ENCODE results near the gene ZNF783. TPM values are rescaled to one million over a fixed set of nuclear protein-coding genes. Genes with fewer than 3 reads are reported as not detected.

ZNF783 gene
- total and polyA plus RNA-seq, 9 donors, result 5.5 to 27.6 (median 17.0) TPM

DNA sequence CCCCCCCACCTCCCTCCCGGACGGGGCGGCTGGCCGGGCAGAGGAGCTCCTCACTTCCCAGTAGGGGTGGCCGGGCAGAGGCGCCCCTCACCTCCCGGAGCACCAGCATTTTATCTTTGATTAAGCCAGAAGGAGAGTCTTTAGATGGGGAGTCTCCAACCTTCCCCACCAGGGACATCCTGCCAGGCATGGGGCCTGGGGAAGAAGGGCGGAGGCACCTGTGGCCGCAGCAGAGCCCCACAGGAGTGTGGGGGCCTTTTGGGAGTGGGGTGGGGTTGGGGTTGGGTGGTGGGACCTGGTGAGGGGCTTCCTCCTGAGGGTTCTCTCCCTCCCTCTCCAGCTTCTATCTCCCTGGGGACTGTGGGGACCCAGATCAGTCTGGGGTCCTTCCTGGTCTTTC is 18.2 kb downstream of the ZNF783 start:
- Histone ChIP-seq H3K36me3 (no peaks in the 10 kb centered on the region), H3K4me3 (no peak overlapping the region), H3K27ac (no peak overlapping the region), H3K4me1 (ENCODE audit: insufficient read depth) (no peaks in the 10 kb centered on the region), H3K9me3 (no peaks in the 10 kb centered on the region), H3K27me3 (no peaks in the 10 kb centered on the region)
- TF ChIP-seq EP300 (IDR thresholded peaks at IDR 0.05) (no peak), POLR2A (IDR thresholded peaks at IDR 0.05) (no peak)
- TF ChIP-seq, protein P1, sequence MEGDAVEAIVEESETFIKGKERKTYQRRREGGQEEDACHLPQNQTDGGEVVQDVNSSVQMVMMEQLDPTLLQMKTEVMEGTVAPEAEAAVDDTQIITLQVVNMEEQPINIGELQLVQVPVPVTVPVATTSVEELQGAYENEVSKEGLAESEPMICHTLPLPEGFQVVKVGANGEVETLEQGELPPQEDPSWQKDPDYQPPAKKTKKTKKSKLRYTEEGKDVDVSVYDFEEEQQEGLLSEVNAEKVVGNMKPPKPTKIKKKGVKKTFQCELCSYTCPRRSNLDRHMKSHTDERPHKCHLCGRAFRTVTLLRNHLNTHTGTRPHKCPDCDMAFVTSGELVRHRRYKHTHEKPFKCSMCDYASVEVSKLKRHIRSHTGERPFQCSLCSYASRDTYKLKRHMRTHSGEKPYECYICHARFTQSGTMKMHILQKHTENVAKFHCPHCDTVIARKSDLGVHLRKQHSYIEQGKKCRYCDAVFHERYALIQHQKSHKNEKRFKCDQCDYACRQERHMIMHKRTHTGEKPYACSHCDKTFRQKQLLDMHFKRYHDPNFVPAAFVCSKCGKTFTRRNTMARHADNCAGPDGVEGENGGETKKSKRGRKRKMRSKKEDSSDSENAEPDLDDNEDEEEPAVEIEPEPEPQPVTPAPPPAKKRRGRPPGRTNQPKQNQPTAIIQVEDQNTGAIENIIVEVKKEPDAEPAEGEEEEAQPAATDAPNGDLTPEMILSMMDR (IDR thresholded peaks at IDR 0.05), result no peak
- no peak for DNase-seq
- 90 to 100% (median 95%) methylated on average over 1 to 8 of the region's 9 CpGs for WGBS, 3 donors
- intact Hi-C loops (cut with DNase I), result no loop called here

DNA sequence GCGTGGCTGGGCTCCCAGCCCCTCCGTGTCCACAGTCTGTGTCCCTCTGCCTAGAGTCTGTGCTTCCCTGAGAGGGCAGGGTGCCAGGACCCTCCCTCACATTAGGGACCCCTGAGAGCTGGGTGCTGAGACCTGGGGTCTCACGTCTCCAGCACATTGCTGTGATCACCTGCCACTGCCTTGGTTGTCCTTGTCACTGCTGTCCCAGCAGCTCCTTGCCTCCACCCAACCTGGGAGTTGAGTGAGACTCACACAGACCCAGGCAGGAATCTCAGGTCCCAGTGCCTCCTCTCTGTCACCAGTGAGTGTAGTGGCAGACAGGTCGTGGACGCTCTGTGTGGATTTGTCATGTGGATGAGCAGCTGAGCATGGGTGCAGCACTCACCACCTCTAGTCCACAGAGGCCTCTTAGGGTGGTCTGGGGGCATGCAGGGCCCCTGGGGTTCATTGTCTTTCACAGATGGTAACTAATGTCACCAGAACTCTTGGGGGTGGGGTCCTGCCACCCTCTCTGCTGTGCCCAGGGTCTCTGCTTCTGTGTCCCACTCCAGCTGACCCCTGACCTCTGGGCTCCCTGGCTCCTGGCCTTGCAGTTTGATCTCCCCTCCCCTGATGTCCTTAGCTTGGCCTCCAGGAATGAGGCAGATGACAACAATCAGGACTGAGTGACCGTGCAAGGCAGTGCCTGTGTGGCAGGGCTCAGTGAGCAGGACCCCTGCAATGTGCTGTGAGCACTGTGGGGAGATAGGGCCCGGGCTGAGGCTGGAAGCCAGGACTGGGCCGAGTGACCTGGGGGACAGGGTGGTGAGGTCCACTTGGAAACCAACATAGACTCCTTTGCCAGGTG is 18.9 kb downstream of the ZNF783 start:
- Histone ChIP-seq H3K4me3 (no peak overlapping the region), H3K27ac (no peak overlapping the region), H3K9me3 (no peaks in the 10 kb centered on the region), H3K36me3 (no peaks in the 10 kb centered on the region), H3K27me3 (no peaks in the 10 kb centered on the region), H3K4me1 (ENCODE audit: insufficient read depth) (peaks cover 2% of the 10 kb centered on the region)
- intact Hi-C loops (cut with DNase I), result no loop called here
- no peak for DNase-seq
- 87 to 94% (median 92%) methylated on average over 8 of the region's 8 CpGs for WGBS, 3 donors
- TF ChIP-seq, protein P1 (IDR thresholded peaks at IDR 0.05), result no peak
- no peak for TF ChIP-seq EP300 (IDR thresholded peaks at IDR 0.05)
- no peak for TF ChIP-seq POLR2A (IDR thresholded peaks at IDR 0.05)

DNA sequence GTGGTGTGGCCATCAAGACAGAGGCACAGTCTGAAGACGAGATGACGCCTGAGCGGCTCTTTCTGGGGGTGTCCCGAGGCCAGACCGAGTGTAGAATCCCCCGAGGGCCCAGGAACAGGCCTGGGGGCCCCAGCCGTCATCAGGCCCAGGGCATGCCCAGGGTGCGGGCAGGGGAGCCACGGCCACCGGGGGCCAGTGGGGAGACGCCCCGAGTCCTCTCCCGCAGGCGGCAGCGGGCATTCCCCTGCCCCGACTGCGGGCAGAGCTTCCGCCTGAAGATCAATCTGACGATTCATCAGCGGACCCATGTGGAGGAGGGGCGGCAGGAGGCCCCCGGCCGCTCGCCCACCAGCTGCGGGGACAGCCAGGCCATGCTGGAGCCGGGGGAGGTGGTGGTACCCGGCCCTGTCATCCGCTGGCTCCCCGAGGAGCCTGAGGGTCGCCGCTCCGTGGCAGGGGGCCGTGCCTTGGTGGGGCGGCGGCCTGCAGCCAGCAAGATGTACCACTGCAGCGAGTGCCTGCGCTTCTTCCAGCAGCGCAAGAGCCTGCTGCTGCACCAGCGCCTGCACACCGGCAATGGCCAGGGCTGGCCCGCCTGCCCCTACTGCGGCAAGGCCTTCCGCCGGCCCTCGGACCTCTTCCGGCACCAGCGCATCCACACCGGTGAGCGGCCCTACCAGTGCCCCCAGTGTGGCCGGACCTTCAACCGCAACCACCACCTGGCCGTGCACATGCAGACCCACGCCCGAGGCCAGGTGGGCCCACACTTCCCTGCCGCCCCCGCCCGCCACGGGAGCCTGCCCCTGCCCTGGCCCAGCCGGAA is 19.7 kb downstream of the ZNF783 start:
- TF ChIP-seq, protein P1 (IDR thresholded peaks at IDR 0.05), result no peak
- TF ChIP-seq POLR2A (IDR thresholded peaks at IDR 0.05), result no peak
- no peak for TF ChIP-seq EP300 (IDR thresholded peaks at IDR 0.05)
- no peak overlapping the region for H3K4me3 ChIP-seq
- H3K9me3 ChIP-seq, result no peaks in the 10 kb centered on the region
- no peaks in the 10 kb centered on the region for H3K36me3 ChIP-seq
- no peaks in the 10 kb centered on the region for H3K27me3 ChIP-seq
- intact Hi-C loops (cut with DNase I), result no loop called here
- no peak for DNase-seq
- peaks cover 2% of the 10 kb centered on the region for H3K4me1 ChIP-seq (ENCODE audit: insufficient read depth)
- H3K27ac ChIP-seq, result no peak overlapping the region
- WGBS, 3 donors, result 91 to 92% (median 92%) methylated on average over 52 to 59 of the region's 59 CpGs

DNA sequence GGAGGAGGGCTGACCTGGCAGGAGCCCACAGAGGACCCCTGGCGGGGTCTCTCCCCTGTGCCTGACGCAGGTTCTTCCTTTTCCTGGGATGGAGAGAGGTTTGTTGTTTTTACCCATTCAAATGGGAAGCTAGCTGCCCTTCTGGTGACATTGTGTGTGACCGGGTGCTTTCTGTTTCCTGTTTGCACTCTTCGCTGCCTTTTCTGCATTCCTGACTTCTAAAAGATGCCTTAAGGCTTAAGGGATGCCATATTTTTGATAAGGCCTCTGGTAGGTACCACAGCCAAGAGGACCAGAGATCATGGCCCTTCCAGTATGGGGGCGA is 20.3 kb downstream of the ZNF783 start:
- Histone ChIP-seq H3K9me3 (no peaks in the 10 kb centered on the region), H3K27ac (no peak overlapping the region), H3K27me3 (no peaks in the 10 kb centered on the region), H3K4me3 (no peak overlapping the region), H3K36me3 (no peaks in the 10 kb centered on the region), H3K4me1 (ENCODE audit: insufficient read depth) (peaks cover 2% of the 10 kb centered on the region)
- no peak for TF ChIP-seq EP300 (IDR thresholded peaks at IDR 0.05)
- TF ChIP-seq POLR2A (IDR thresholded peaks at IDR 0.05), result no peak
- TF ChIP-seq, protein P1 (IDR thresholded peaks at IDR 0.05), result no peak
- WGBS, 3 donors, result 81 to 90% (median 90%) methylated on average over 5 of the region's 5 CpGs
- intact Hi-C loops (cut with DNase I), result no loop called here
- no peak for DNase-seq

All from ovary (tissue), 9 donors.